K562 (cell line): ENCODE measurements around the gene CCDC69. TPM values are rescaled to one million over a fixed set of nuclear protein-coding genes. Genes with fewer than 3 reads are reported as not detected.

Source experiments
- ATAC-seq: fragments of 200-7000 bp; cut with Tn5 transposase; 3 replicates; pipeline ENCODE4 v1.9.1; 2020; ENCODE audit warnings: moderate library complexity
- BruUV-seq: library from RNA; stranded (reverse); fragments of 400-500 nt; replicated peaks from 2 replicates; lab custom pipeline; 2021; lab: Mats Ljungman, UMichigan
- CTCF ChIA-PET: fragments of 300-600 bp; formaldehyde crosslinking; extraction: SDS; loops from one replicate; lab custom pipeline; 2021; ENCODE audit warnings: low intra/inter-chr PET ratio; lab: Yijun Ruan, JAX
- POLR2A ChIA-PET: fragments of 300-600, 350-650 bp; sonication (Branson Sonifier 250); formaldehyde crosslinking; extraction: SDS; loops from one replicate; lab custom pipeline; 2021; ENCODE audit warnings: antibody characterized with exemption, inconsistent platforms; lab: Yijun Ruan, JAX
- DNase-seq, 4 experiments: peaks; one replicate each; pipeline versions ENCODE4 v3.0.0 to v3.0.0-alpha.2; 2011 to 2018; ENCODE audit warnings: low spot score in 3 of 4, mixed read lengths in 3 of 4; ENCODE audit errors: extremely low read depth in 1 of 4
- FAIRE-seq: peaks from 2 replicates; lab custom pipeline; 2011; peaks lifted over from hg19 to GRCh38; lab: Jason Lieb, UNC
- H2AFZ ChIP-seq: 2 replicates; pipeline ENCODE4 v1.6.0; 2011; ENCODE audit warnings: low read depth, low read length, control low read depth, inconsistent platforms
- H3K27ac ChIP-seq: fragments of 200-600 bp; 3 replicates; pipeline ENCODE4 v1.8.0; 2011; ENCODE audit warnings: low read depth, mild to moderate bottlenecking, control low read depth, inconsistent platforms, low read length, moderate library complexity, mixed read lengths; ENCODE audit errors: extremely low read depth
- H3K27me3 ChIP-seq, 2 experiments: fragments of 300-600 bp in 1 of 2; 2 replicates in 1 of 2; 3 replicates in 1 of 2; pipeline versions ENCODE4 v1.6.0 to v1.8.0; 2011; ENCODE audit warnings: inconsistent platforms in 2 of 2, low read length in 2 of 2, mild to moderate bottlenecking in 1 of 2, mixed read lengths in 1 of 2, moderate library complexity in 1 of 2; ENCODE audit not compliant: control insufficient read depth in 2 of 2, insufficient read depth in 2 of 2
- H3K36me3 ChIP-seq: fragments of 300-600 bp; 3 replicates; pipeline ENCODE4 v1.8.0; 2011; ENCODE audit warnings: mild to moderate bottlenecking, low read length, inconsistent platforms; ENCODE audit not compliant: control insufficient read depth, insufficient read depth
- H3K4me1 ChIP-seq, 2 experiments: fragments of 200-600 bp in 1 of 2; replicated peaks in 1 of 2; 2 replicates in 1 of 2; 3 replicates in 1 of 2; pipeline versions ENCODE4 v1.5.1 to v1.8.0; 2011; ENCODE audit warnings: inconsistent platforms in 2 of 2, low read length in 2 of 2, mild to moderate bottlenecking in 1 of 2, mixed read lengths in 1 of 2, moderate library complexity in 1 of 2; ENCODE audit not compliant: control insufficient read depth in 2 of 2, insufficient read depth in 2 of 2
- H3K4me2 ChIP-seq: 2 replicates; pipeline ENCODE4 v1.6.1; 2011; ENCODE audit warnings: low read length, control low read depth, inconsistent platforms, mixed read lengths; ENCODE audit not compliant: insufficient read depth
- H3K4me3 ChIP-seq: fragments of 200-600 bp; sonication (generic), shearing (Covaris generic); 2 replicates; pipeline ENCODE4 v1.5.1; 2016; ENCODE audit warnings: control low read depth, inconsistent platforms
- H3K79me2 ChIP-seq: fragments of 200-600 bp; 3 replicates; pipeline ENCODE4 v1.8.0; 2011; ENCODE audit warnings: low read length, inconsistent platforms; ENCODE audit not compliant: control insufficient read depth, insufficient read depth
- H3K9ac ChIP-seq, 2 experiments: 2 replicates each; pipeline versions ENCODE4 v1.6.0 to v1.6.1; 2011; ENCODE audit warnings: low read depth in 2 of 2, low read length in 2 of 2, control low read depth in 1 of 2, inconsistent platforms in 1 of 2, mild to moderate bottlenecking in 1 of 2, mixed read lengths in 1 of 2; ENCODE audit not compliant: insufficient read depth in 1 of 2
- H3K9me1 ChIP-seq: one replicate; pipeline ENCODE4 v1.6.0; 2011; ENCODE audit warnings: inconsistent platforms, mild to moderate bottlenecking, low read length, moderate library complexity; ENCODE audit not compliant: control insufficient read depth, insufficient read depth
- H3K9me3 ChIP-seq: replicated peaks from 2 replicates; pipeline ENCODE4 v1.5.1; 2011; ENCODE audit warnings: low read depth, low read length, inconsistent platforms; ENCODE audit not compliant: control insufficient read depth, insufficient read depth
- H4K20me1 ChIP-seq: replicated peaks from 2 replicates; pipeline ENCODE4 v1.6.1; 2011; ENCODE audit warnings: low read length, inconsistent platforms, mixed read lengths; ENCODE audit not compliant: control insufficient read depth, insufficient read depth
- ARID4B ChIP-seq: sonication (generic); formaldehyde crosslinking; IDR thresholded peaks from 2 replicates; pipeline ENCODE4 v1.8.0; 2022; ENCODE audit warnings: mild to moderate bottlenecking, missing genetic modification reagents
- CBFB ChIP-seq: sonication (generic); formaldehyde crosslinking; IDR thresholded peaks from 2 replicates; pipeline ENCODE4 v1.4.0; 2020; ENCODE audit warnings: mild to moderate bottlenecking, missing genetic modification reagents
- CREB1 ChIP-seq, 2 experiments: sonication (generic) in 1 of 2; formaldehyde crosslinking in 1 of 2; IDR thresholded peaks; 2 replicates each; pipeline versions ENCODE4 v1.6.1 to v1.8.0; 2012 to 2022; ENCODE audit warnings: inconsistent platforms in 1 of 2, mild to moderate bottlenecking in 1 of 2, missing genetic modification reagents in 1 of 2, moderate library complexity in 1 of 2
- ETV1 ChIP-seq: fragments of 450-650 bp; conservative IDR thresholded peaks from 2 replicates; pipeline ENCODE4 v1.6.1; 2016; ENCODE audit warnings: missing genetic modification characterization, control low read depth, low read depth, missing compliant biosample characterization
- KAT7 ChIP-seq: sonication (generic); formaldehyde crosslinking; IDR thresholded peaks from 2 replicates; pipeline ENCODE4 v1.8.0; 2022; ENCODE audit warnings: missing genetic modification reagents, mild to moderate bottlenecking, borderline replicate concordance
- TCFL5 ChIP-seq: fragments of 250-450 bp; sonication (Bioruptor Pico); conservative IDR thresholded peaks from 2 replicates; pipeline ENCODE4 v1.6.1; 2021; ENCODE audit warnings: mild to moderate bottlenecking, moderate library complexity, matching md5 sums
- ZBTB8A ChIP-seq: fragments of 450-650 bp; IDR thresholded peaks from 2 replicates; pipeline ENCODE4 v1.6.1; 2018; ENCODE audit warnings: mild to moderate bottlenecking, moderate library complexity; ENCODE audit not compliant: partially characterized antibody
- ZNF263 ChIP-seq: sonication (generic); formaldehyde crosslinking; IDR thresholded peaks from 2 replicates; pipeline ENCODE4 v1.8.0; 2022; ENCODE audit warnings: mild to moderate bottlenecking, missing genetic modification reagents, borderline replicate concordance
- ZNF316 ChIP-seq: fragments of 450-650 bp; IDR thresholded peaks from 2 replicates; pipeline ENCODE4 v1.6.1; 2016
- ZNF431 ChIP-seq: sonication (generic); formaldehyde crosslinking; IDR thresholded peaks from 2 replicates; pipeline ENCODE4 v1.8.0; 2022; ENCODE audit warnings: mild to moderate bottlenecking, missing genetic modification reagents
- ZNF639 ChIP-seq, 2 experiments: fragments of 200-800 bp in 1 of 2; sonication (Bioruptor generic) in 1 of 2; sonication (generic) in 1 of 2; formaldehyde crosslinking in 1 of 2; IDR thresholded peaks in 1 of 2; conservative IDR thresholded peaks in 1 of 2; 2 replicates each; pipeline versions ENCODE4 v1.5.0 to v1.6.1; 2016 to 2020; ENCODE audit warnings: missing compliant biosample characterization in 1 of 2, missing genetic modification characterization in 1 of 2, missing genetic modification reagents in 1 of 2
- WGBS: fragments of 100-300 bp; shearing (Covaris generic); methylation state at CpG from one replicate; pipeline ENCODE4 v1.1.6; 2016; ENCODE audit warnings: low coverage, mixed read lengths; ENCODE audit not compliant: insufficient coverage; ENCODE audit errors: missing lambda C conversion rate; 5-methylcytosine and 5-hydroxymethylcytosine counted together
- in situ Hi-C: fragments of 300-500 bp; cut with MboI; formaldehyde crosslinking; loops from 4 replicates; pipeline ENCODE4 v1.15.0; 2018; ENCODE audit warnings: inconsistent platforms, mixed read lengths
- intact Hi-C: fragments of 100-400 bp; cut with micrococcal nuclease; formaldehyde crosslinking; loops from 2 replicates; pipeline ENCODE4 v1.14.2; 2022
- polyA plus RNA-seq, 8 experiments: library from polyadenylated mRNA; depleted of rRNA in 4 of 8; stranded (reverse) in 5 of 8; unstranded in 3 of 8; fragments of >200 nt; fragmentation: Nextera tagmentation in 2 of 8; fragmentation: Illumina TruSeq in 1 of 8; extraction: Ambion mirVana in 2 of 8; extraction: Trizol in 1 of 8; gene quantifications; 2 replicates each; pipeline versions ENCODE4 v1.2.1 to v1.2.3, GENCODE V29; 2011 to 2014; ENCODE audit warnings: inconsistent platforms in 1 of 8, missing spikeins in 1 of 8
- total RNA-seq, 7 experiments: library from RNA; depleted of rRNA in 6 of 7; stranded (reverse); fragments of >200 nt in 6 of 7; fragmentation: Illumina TruSeq in 2 of 7; extraction: Trizol in 2 of 7; gene quantifications; 2 replicates each; pipeline versions ENCODE4 v1.2.1 to v1.2.3, GENCODE V29; 2011 to 2021; ENCODE audit warnings: low replicate concordance in 1 of 7

Gene CCDC69
- total and polyA plus RNA-seq, 9 of the 15 experiments (the other 6 are each of a cell fraction or from before 2014, with no cell fraction given) = 0.65 to 12.2 (median 7.6) TPM

GRCh38 chr5:151222790-151223446, 974 bp downstream of the CCDC69 start:
- H2AFZ ChIP-seq = peak overlapping the region; percentile 86
- WGBS = 8% methylated on average over 3 of the region's 4 CpGs
- no peaks in the 10 kb centered on the region for H3K9me3 ChIP-seq
- in situ Hi-C loops = no loop called here
- TF ChIP-seq CREB1 (IDR thresholded peaks at IDR 0.05) (no peak), CREB1 (CRISPR knock-in tag; IDR thresholded peaks at IDR 0.05) (peak; percentile 42; the same call in 1 of the 2 replicates), ZNF431 (no peak), TCFL5 (CRISPR knock-in tag) (0 out of 2 replicates have a peak, but pooled peaks have one; percentile 23), ARID4B (CRISPR knock-in tag) (0 out of 2 replicates have a peak, but pooled peaks have one; percentile 7), KAT7 (CRISPR knock-in tag) (peak; percentile 68; the same call in 1 of the 2 replicates), ZBTB8A (no peak), ZNF316 (no peak), ZNF263 (CRISPR knock-in tag) (0 out of 2 replicates have a peak, but pooled peaks have one; percentile 35), ETV1 (tag) (peak; percentile 49), ZNF639 (CRISPR knock-in tag; conservative IDR thresholded peaks at IDR 0.05 in 1 of 2, IDR thresholded peaks at IDR 0.05 in 1 of 2) (0 out of 4 replicates have a peak, but pooled peaks of 1 of the 2 experiments have one; percentile 30), CBFB (CRISPR knock-in tag) (0 out of 2 replicates have a peak, but pooled peaks have one; percentile 15)
- peak overlapping the region; percentile 12; the same call in 1 of the 3 replicates for H3K27ac ChIP-seq
- peak overlapping the region; percentile 65 to 92; a peak in 2 of 4 replicates for H3K9ac ChIP-seq
- ATAC-seq (peak; percentile 72), DNase-seq (peak; percentile 44 to 68 (median 54)), FAIRE-seq (no peak)
- CTCF ChIA-PET = no interaction called here
- H3K79me2 ChIP-seq = no peaks in the 10 kb centered on the region; the same call in 2 of the 3 replicates
- peak overlapping the region; percentile 87 for H3K4me3 ChIP-seq
- no peaks in the 10 kb centered on the region for H3K27me3 ChIP-seq
- peaks cover 19 to 24% of the 10 kb centered on the region in 2 experiments; a peak in 4 of 5 replicates for H3K4me1 ChIP-seq
- intact Hi-C loops = no loop called here
- H4K20me1 ChIP-seq = no peaks in the 10 kb centered on the region
- BruUV-seq = TSS peak; percentile 37
- H3K36me3 ChIP-seq = no peaks in the 10 kb centered on the region
- H3K4me2 ChIP-seq = peak overlapping the region; percentile 81
- POLR2A ChIA-PET = interaction anchor here (0.5 to 1.7 kb wide), 4 partner anchors 9 to 100 kb away, joined by 3 to 14 read pairs (median 3); no protein-coding TSS in a partner anchor
- H3K9me1 ChIP-seq = no peaks in the 10 kb centered on the region
